KMS-11 (cell line): ENCODE measurements around the gene SND1.

Experiments used
- H2AFZ ChIP-seq: fragments of 200-600 bp; sonication (generic); 2 replicates; pipeline ENCODE4 v1.6.1; 2016; ENCODE audit warnings: antibody characterized with exemption, mixed run types, low read depth
- H3K27ac ChIP-seq: fragments of 200-600 bp; sonication (generic); 2 replicates; pipeline ENCODE4 v1.6.1; 2016; ENCODE audit warnings: mild to moderate bottlenecking, mixed run types
- H3K27me3 ChIP-seq: fragments of 200-600 bp; sonication (generic); 2 replicates; pipeline ENCODE4 v1.6.1; 2017; ENCODE audit warnings: mild to moderate bottlenecking, low read depth, mixed run types, moderate library complexity; ENCODE audit not compliant: insufficient read depth
- H3K36me3 ChIP-seq: fragments of 200-600 bp; sonication (generic); 2 replicates; pipeline ENCODE4 v1.6.1; 2017; ENCODE audit warnings: mild to moderate bottlenecking, mixed run types; ENCODE audit not compliant: insufficient read depth
- H3K4me1 ChIP-seq: fragments of 200-600 bp; sonication (generic); 2 replicates; pipeline ENCODE4 v1.6.1; 2016; ENCODE audit warnings: mild to moderate bottlenecking, low read depth, mixed run types; ENCODE audit not compliant: poor library complexity, severe bottlenecking
- H3K4me2 ChIP-seq: fragments of 200-600 bp; sonication (generic); 2 replicates; pipeline ENCODE4 v1.7.0; 2016; ENCODE audit warnings: mild to moderate bottlenecking, mixed run types
- H3K4me3 ChIP-seq: fragments of 200-600 bp; sonication (generic); IDR thresholded peaks from 2 replicates; pipeline ENCODE4 v1.6.1; 2017; ENCODE audit warnings: low read depth, low read length, mixed read lengths; ENCODE audit not compliant: insufficient read depth
- H3K79me2 ChIP-seq: fragments of 200-600 bp; sonication (generic); 2 replicates; pipeline ENCODE4 v1.6.1; 2016; ENCODE audit warnings: low read depth, mixed run types; ENCODE audit not compliant: insufficient read depth
- H3K9ac ChIP-seq: fragments of 200-600 bp; sonication (generic); 2 replicates; pipeline ENCODE4 v1.6.1; 2016; ENCODE audit warnings: mild to moderate bottlenecking, mixed run types
- H4K20me1 ChIP-seq: fragments of 200-600 bp; sonication (generic); 2 replicates; pipeline ENCODE4 v1.6.1; 2016; ENCODE audit warnings: mild to moderate bottlenecking, mixed run types; ENCODE audit not compliant: insufficient read depth
- CTCF ChIP-seq: fragments of 200-600 bp; sonication (generic); conservative IDR thresholded peaks from 2 replicates; pipeline ENCODE4 v1.6.1; 2017; ENCODE audit warnings: low read depth, mild to moderate bottlenecking, antibody characterized with exemption, low read length, moderate library complexity, mixed read lengths

Gene SND1

DNA sequence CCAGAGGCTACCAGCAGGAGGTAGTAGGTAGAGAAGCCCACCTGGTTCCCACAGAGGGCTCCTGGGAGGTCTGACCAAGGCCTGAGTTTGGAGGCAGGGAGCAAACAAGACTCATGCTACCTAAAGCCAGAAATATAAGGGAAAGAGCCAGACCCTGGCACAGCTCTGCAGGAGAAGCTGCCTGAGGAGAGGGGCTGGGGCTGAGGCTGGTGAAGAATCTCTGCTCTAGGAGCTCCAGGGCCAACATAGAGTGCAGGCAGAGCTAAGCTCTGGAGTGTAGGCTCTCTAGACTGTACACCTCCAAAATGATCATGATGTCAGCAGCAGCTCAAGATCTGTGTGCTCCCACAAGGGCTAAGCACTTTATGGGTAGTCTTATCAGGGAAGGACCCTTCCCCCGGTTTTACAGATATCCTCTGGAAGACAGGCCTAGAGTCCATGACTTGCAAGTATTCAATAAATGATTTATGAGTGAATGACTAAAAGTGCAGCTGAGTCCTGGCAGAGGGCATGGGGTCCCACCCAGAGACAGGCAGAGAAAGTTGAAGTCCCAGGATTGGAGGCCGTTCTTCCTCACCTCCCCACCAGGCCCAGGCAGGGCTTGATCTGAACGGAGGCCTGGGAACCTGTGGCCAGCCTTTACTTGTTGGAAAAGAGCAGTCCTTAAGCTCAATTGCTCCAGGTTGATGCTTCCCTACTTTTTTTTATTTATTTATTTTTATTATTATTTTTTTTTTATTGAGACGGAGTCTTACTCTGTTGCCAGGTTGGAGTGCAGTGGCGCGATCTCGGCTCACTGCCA is 450.7 kb downstream of the SND1 start:
- no peaks in the 10 kb centered on the region for H3K36me3 ChIP-seq
- H3K4me2 ChIP-seq = no peak overlapping the region
- H4K20me1 ChIP-seq = no peaks in the 10 kb centered on the region
- no peaks in the 10 kb centered on the region for H3K4me1 ChIP-seq
- no peak for TF ChIP-seq CTCF
- H3K27me3 ChIP-seq = no peaks in the 10 kb centered on the region
- H3K9ac ChIP-seq = no peak overlapping the region
- no peak overlapping the region for H2AFZ ChIP-seq
- H3K79me2 ChIP-seq = no peaks in the 10 kb centered on the region
- no peak overlapping the region for H3K27ac ChIP-seq
- H3K4me3 ChIP-seq = no peak overlapping the region

DNA sequence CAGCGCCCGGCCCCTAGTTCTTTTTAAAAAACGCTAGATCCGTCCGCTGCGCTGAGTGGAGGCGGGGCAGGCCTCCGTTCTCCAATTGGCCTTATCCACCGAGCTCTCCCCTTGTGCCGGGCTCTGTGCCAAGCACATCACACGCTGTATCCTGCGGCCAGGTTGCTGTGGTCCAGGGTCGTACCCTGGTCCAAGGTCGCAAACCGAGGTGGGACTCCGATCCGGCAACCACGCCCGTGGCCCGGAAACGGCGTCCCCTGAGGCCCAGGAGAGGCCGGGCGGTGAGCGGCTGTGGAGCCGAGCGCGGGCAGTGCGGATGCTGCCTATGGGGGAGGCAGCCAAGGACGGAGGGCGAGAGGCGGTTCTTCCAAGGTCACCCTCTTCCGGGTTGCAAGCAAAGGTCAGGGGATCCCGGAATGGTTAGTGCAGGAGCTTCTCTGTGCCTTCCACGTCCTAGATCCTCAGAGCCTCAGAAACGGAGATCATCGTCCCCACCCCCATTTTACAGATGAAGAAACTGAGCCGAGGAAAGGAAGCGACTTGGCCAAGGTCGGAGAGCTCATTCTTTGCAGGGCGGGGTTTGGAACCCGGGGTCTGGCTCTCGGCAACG is 451.6 kb downstream of the SND1 start:
- Histone ChIP-seq H3K9ac (no peak overlapping the region), H3K4me2 (no peak overlapping the region), H2AFZ (no peak overlapping the region), H3K27ac (no peak overlapping the region), H3K4me1 (peaks cover 4% of the 10 kb centered on the region), H3K27me3 (no peaks in the 10 kb centered on the region), H4K20me1 (no peaks in the 10 kb centered on the region), H3K36me3 (no peaks in the 10 kb centered on the region), H3K4me3 (no peak overlapping the region), H3K79me2 (no peaks in the 10 kb centered on the region)
- TF ChIP-seq CTCF = no peak

DNA sequence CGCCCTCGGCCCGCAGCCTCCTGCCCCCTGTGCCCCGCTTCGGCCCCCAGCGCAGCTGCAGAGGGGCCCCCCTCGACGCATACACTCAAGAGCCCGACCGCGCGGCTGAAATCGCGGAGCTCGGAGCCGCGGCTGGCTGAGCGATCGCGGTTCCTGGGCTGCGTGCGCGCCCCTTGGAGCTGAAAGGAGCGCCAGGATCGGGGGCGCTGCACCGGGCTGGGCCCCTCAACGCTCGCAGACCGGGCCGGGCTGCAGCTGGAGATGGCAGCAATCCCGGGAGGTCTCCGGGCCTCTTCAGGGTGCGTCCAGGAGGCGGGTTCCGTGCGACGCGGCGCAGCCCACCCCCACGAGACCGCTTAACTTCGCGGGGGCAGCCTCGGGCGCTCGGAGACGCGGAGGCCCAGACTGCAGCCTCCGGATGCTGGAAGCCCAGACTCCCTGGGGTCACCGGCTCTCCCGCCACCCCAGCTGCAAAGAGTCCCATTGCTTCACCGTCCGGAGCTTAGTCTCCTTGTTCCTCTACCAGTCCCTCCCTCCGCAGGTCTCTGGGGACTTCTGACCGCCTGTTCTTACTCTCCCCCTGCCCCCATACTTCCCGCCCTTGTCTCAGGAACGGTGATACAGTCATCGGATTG is 452.2 kb downstream of the SND1 start:
- H4K20me1 ChIP-seq = no peaks in the 10 kb centered on the region
- no peak overlapping the region for H3K9ac ChIP-seq
- no peak overlapping the region for H3K4me2 ChIP-seq
- no peaks in the 10 kb centered on the region for H3K27me3 ChIP-seq
- TF ChIP-seq CTCF = no peak
- H3K79me2 ChIP-seq = no peaks in the 10 kb centered on the region
- no peak overlapping the region for H3K4me3 ChIP-seq
- no peak overlapping the region for H2AFZ ChIP-seq
- no peak overlapping the region for H3K27ac ChIP-seq
- H3K4me1 ChIP-seq = peaks cover 7% of the 10 kb centered on the region
- H3K36me3 ChIP-seq = no peaks in the 10 kb centered on the region

DNA sequence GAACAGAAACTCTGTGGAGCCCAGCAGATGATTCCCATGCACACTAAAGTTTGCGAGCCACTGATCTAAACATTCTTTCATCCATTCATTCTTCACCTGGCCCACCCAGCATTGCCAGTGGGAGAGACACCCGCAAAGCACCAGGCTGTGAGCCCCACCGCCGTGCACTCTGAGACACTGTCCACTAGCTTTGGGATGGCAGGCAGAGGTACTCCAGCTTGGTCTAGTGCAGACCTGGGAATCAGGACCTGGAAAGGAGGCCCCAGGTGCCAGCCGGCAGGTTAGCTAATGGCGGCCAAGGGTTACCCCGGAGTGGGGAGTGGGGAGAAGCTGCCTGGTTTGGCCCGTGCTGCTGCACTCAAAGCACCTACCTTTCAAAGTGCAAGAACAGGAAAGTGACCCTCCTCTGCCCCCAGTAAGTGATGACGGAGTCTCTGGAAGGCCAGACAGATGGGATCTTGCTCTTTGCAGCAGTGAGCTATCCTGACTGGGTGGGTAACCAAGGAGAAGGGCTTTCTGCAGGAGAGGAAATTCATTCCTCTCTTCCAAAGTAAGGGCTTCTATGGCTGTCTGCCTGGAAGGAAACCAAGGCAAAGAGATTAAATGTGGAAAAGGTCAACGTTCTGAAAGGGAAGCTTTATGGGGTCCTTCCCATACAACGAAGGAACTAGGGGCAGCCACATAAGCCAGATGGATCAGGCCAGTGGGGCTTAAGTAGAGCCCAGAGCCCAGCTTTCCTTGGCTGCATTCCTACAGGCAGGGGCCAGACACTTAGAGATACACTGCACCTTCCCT is 453.4 kb downstream of the SND1 start:
- no peaks in the 10 kb centered on the region for H3K27me3 ChIP-seq
- no peak overlapping the region for H2AFZ ChIP-seq
- H4K20me1 ChIP-seq = no peaks in the 10 kb centered on the region
- TF ChIP-seq CTCF = no peak
- H3K4me2 ChIP-seq = no peak overlapping the region
- H3K4me3 ChIP-seq = no peak overlapping the region
- no peaks in the 10 kb centered on the region for H3K36me3 ChIP-seq
- H3K79me2 ChIP-seq = no peaks in the 10 kb centered on the region
- peaks cover 7% of the 10 kb centered on the region for H3K4me1 ChIP-seq
- no peak overlapping the region for H3K27ac ChIP-seq
- H3K9ac ChIP-seq = no peak overlapping the region
